ENCODE measurements around the gene DLG1. TPM values are rescaled to one million over a fixed set of nuclear protein-coding genes. Genes with fewer than 3 reads are reported as not detected.
A peak's percentile ranks its signal among the peaks of the same experiment; 100 is the strongest.

The DLG1 gene
- total and polyA plus RNA-seq, 9 of the 15 experiments (the other 6 are each of a cell fraction or from before 2014, with no cell fraction given): 9.4 to 63.5 (median 43.6) TPM

DNA sequence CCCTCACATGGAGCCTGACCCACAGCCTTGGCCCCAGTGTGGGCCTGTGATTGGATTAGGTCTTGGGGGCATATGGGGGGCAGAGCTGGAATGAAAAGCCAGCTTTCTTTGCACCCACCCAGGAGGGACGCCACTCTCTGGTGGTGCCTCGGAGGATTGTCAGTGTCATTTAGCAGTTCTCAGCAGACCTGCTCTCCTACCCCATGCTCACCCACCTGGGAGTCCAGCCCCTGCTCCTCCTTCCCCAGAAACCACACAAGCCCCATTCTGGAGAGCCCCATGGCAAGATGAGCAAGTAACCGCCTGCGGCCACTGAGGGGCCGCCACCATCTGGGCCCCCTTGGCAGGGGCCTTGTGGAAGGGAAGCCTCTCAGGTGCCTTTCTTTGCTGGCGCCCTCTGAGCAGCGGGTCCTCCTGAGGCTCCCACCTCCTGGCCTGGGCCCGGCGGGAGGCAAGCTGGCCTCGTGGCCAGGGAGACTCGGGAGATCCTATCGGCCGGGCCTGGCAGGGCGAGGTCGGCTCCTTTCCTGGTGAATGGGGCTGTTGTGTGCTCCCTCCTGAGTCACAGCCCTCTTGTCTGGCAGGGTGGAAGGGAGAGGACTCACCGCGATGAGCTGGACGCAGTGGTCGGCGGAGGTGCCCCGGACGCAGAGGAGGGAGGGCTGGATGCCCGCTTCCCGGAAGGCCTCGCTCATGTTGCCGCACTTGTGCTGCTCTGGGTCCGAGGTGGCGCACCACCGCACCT, 271.1 kb downstream of the DLG1 start:
- H3K4me3 ChIP-seq: no peak overlapping the region
- DNase-seq (ENCODE audit: extremely low read depth in 1 of 4, low spot score in 3 of 4): peak in 1 of 4 experiments; percentile 6
- H3K27ac ChIP-seq (ENCODE audit: extremely low read depth, low read depth, low read length): no peak overlapping the region
- in situ Hi-C loops (cut with MboI) (no loop called here), intact Hi-C loops (cut with micrococcal nuclease) (no loop called here)
- 86% methylated on average over 20 of the region's 29 CpGs for WGBS (ENCODE audit: insufficient coverage, low coverage, missing lambda C conversion rate)
- POLR2A ChIA-PET: interaction anchor here (0.6 to 1.6 kb wide), 4 partner anchors 10 to 16 kb away, joined by 3 to 9 read pairs (median 4); no protein-coding TSS in a partner anchor
- TF ChIP-seq, protein P1, sequence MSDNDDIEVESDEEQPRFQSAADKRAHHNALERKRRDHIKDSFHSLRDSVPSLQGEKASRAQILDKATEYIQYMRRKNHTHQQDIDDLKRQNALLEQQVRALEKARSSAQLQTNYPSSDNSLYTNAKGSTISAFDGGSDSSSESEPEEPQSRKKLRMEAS (CRISPR knock-in tag; IDR thresholded peaks at IDR 0.05): 0 out of 2 replicates have a peak, but pooled peaks have one; percentile 12
- TF ChIP-seq RBM15 (IDR thresholded peaks at IDR 0.05; ENCODE audit: insufficient read depth, low read length) (no peak), KDM1A (IDR thresholded peaks at IDR 0.05) (no peak), SAFB2 (IDR thresholded peaks at IDR 0.05; ENCODE audit: borderline replicate concordance, low read depth, low read length, severe bottlenecking) (no peak)
- TF ChIP-seq, protein P2, sequence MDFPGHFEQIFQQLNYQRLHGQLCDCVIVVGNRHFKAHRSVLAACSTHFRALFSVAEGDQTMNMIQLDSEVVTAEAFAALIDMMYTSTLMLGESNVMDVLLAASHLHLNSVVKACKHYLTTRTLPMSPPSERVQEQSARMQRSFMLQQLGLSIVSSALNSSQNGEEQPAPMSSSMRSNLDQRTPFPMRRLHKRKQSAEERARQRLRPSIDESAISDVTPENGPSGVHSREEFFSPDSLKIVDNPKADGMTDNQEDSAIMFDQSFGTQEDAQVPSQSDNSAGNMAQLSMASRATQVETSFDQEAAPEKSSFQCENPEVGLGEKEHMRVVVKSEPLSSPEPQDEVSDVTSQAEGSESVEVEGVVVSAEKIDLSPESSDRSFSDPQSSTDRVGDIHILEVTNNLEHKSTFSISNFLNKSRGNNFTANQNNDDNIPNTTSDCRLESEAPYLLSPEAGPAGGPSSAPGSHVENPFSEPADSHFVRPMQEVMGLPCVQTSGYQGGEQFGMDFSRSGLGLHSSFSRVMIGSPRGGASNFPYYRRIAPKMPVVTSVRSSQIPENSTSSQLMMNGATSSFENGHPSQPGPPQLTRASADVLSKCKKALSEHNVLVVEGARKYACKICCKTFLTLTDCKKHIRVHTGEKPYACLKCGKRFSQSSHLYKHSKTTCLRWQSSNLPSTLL (IDR thresholded peaks at IDR 0.05): no peak
- no peaks in the 10 kb centered on the region for H3K27me3 ChIP-seq (ENCODE audit: control insufficient read depth in 2 of 2, insufficient read depth in 2 of 2, low read length in 2 of 2)
- no TSS peak for BruUV-seq (replicated peaks)
- CTCF ChIA-PET (ENCODE audit: low intra/inter-chr PET ratio): no interaction called here
- peaks cover 5% of the 10 kb centered on the region; the same call in 1 of the 3 replicates for H3K36me3 ChIP-seq (ENCODE audit: control insufficient read depth, insufficient read depth, low read length)
- peaks cover 4% of the 10 kb centered on the region; the same call in 2 of the 3 replicates for H3K79me2 ChIP-seq (ENCODE audit: control insufficient read depth, insufficient read depth, low read length)
- H2AFZ ChIP-seq (ENCODE audit: low read depth, low read length): no peak overlapping the region
- H3K4me1 ChIP-seq (replicated peaks in 1 of 2; ENCODE audit: control insufficient read depth in 2 of 2, insufficient read depth in 2 of 2, low read length in 2 of 2): peaks cover 31 to 72% of the 10 kb centered on the region in 2 experiments
- no peak for FAIRE-seq
- H3K9ac ChIP-seq (ENCODE audit: insufficient read depth in 1 of 2, low read depth in 2 of 2, low read length in 2 of 2): peak overlapping the region in 1 of 2 experiments; percentile 29; a peak in 1 of 4 replicates
- no peak overlapping the region for H3K4me2 ChIP-seq (ENCODE audit: insufficient read depth, low read length)
- ATAC-seq: no peak
- H3K9me3 ChIP-seq (replicated peaks; ENCODE audit: control insufficient read depth, insufficient read depth, low read depth, low read length): no peaks in the 10 kb centered on the region
- H3K9me1 ChIP-seq (ENCODE audit: control insufficient read depth, insufficient read depth, low read length): no peaks in the 10 kb centered on the region
- peaks cover 6% of the 10 kb centered on the region; the same call in 1 of the 2 replicates for H4K20me1 ChIP-seq (replicated peaks; ENCODE audit: control insufficient read depth, insufficient read depth, low read length)
